Choroid plexus epithelial cell (primary cell): ENCODE results near the gene PLEKHA1.
A peak's percentile ranks its signal among the peaks of the same experiment; 100 is the strongest.

Experiments
- DNase-seq: peaks from one replicate; pipeline ENCODE4 v3.0.0-alpha.2; 2010; ENCODE audit warnings: low read depth
- H3K4me3 ChIP-seq: 2 replicates; pipeline ENCODE4 v1.5.1; 2011; ENCODE audit warnings: low read depth, mild to moderate bottlenecking, control low read depth, low read length, moderate library complexity
- CTCF ChIP-seq: conservative IDR thresholded peaks from 2 replicates; pipeline ENCODE4 v1.5.1; 2011; ENCODE audit warnings: low read depth, mild to moderate bottlenecking, control low read depth, inconsistent platforms, low read length, moderate library complexity

Gene PLEKHA1

GRCh38 chr10:122341141-122341810, 33.2 kb upstream of the PLEKHA1 start:
- H3K4me3 ChIP-seq = no peak overlapping the region
- DNase-seq = no peak

GRCh38 chr10:122342293-122343134, 32.0 kb upstream of the PLEKHA1 start:
- no peak overlapping the region for H3K4me3 ChIP-seq
- peak; percentile 79 for DNase-seq
- TF ChIP-seq CTCF = peak; percentile 88

More at GRCh38 chr10:122341141-122341810, 33.2 kb upstream of the PLEKHA1 start:
- no peak for TF ChIP-seq CTCF

GRCh38 chr10:122343135-122343800, 31.2 kb upstream of the PLEKHA1 start:
- no peak overlapping the region for H3K4me3 ChIP-seq
- no peak for DNase-seq
- TF ChIP-seq CTCF = no peak

DNA sequence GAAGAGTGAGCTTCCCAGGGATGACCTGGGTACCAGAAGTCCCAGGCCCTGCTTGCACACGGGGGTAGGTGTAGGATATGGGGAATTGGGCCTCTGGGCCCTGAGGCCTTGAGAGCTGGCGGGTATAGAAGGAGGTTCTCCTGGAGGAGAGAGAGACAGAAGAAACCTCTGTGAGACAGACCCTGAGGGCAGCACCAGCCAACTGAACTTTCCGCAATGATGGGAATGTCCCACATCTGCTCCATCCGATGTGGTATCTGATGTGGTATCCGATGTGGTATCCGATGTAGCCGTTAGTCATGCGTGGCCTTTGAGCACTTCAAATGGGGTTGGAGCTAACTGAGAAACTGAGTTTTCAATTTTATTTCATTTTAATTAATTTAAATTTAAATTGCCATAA, 30.6 kb upstream of the PLEKHA1 start:
- no peak overlapping the region for H3K4me3 ChIP-seq
- DNase-seq = no peak
- no peak for TF ChIP-seq CTCF

DNA sequence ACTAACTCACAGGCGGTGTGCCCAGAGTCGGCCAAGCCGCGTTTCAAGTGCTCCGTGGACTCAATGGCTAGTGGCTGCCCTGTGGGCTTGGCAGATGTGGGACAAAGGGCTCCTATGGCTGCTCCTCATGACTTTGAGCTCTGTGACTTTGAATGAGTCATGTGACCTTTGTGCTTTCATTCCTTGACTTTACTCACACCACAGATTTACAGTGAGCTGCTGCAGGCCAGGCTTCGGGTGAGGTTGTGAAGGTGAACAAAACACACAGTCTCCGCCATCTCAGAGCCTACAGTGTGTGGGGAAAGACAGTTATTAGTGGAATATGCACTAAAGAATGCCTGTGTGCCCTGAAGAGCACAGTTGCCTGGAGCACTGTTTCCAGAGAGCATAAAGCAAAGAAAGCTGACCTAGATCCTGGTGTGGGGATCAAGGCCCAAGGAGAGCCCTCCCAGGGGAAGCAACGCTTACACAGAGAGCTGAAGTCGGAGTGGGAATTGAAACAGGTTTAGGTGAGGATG, 29.7 kb upstream of the PLEKHA1 start:
- H3K4me3 ChIP-seq = no peak overlapping the region
- no peak for TF ChIP-seq CTCF
- DNase-seq = peak; percentile 69

GRCh38 chr10:122346326-122346950, 28.1 kb upstream of the PLEKHA1 start:
- no peak for DNase-seq
- no peak for TF ChIP-seq CTCF
- H3K4me3 ChIP-seq = no peak overlapping the region
